ENCODE results near the gene LRRK1.
A peak's percentile ranks its signal among the peaks of the same experiment; 100 is the strongest.

LRRK1 gene

DNA sequence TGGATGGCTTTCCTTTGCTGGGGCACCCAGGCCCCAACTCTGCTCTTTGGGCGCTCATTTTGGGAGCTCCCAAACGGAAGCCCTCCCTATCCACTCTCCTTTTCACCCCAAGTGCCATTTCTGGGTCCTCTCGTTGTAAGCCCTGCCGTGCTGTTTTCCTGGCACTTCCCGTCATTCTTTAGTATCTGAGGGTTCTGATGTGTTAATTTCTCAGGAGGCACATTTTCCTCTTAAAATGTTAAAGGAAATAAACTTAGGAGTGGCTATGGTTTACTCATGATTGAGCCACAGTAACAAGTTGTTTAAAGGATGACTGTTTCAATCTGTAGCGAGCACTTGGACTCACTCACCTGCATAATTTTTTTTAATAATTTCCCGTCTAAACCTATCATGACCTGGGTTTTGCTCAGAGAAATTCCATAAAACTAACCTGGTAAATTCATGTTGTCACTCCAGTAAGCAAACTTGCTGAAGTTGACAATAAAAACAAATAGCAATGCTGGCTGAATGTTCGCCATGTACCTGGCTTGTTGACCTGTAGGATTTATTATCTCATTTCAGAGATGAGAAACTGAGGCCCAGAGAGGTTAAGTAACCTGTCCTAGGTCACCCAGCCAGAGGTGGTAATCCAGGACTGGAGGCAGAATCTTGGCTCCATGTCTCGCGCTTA, 29.0 kb upstream of the LRRK1 start:
- no peak for DNase-seq
- intact Hi-C loops (cut with DNase I): no loop called here

DNA sequence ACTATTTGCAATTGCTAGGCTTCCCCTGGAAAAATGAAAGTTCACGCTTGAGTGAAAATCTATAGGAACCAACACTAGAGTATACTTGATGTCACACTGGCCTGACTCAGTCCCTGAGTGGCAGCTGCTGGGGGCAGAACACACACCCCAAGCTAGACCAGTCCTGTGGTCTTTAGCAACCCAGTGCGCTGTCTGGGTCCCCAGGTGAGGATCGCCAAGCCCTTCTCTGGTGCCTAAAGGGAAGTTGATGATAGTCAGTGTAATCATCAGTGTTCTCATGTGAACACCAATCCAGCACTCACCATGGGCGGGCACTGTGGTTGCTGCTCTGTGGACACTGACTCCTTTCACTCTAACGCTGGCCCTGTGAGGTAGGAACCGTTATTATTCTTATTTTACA, 28.3 kb upstream of the LRRK1 start:
- intact Hi-C loops (cut with DNase I): no loop called here
- DNase-seq: no peak

DNA sequence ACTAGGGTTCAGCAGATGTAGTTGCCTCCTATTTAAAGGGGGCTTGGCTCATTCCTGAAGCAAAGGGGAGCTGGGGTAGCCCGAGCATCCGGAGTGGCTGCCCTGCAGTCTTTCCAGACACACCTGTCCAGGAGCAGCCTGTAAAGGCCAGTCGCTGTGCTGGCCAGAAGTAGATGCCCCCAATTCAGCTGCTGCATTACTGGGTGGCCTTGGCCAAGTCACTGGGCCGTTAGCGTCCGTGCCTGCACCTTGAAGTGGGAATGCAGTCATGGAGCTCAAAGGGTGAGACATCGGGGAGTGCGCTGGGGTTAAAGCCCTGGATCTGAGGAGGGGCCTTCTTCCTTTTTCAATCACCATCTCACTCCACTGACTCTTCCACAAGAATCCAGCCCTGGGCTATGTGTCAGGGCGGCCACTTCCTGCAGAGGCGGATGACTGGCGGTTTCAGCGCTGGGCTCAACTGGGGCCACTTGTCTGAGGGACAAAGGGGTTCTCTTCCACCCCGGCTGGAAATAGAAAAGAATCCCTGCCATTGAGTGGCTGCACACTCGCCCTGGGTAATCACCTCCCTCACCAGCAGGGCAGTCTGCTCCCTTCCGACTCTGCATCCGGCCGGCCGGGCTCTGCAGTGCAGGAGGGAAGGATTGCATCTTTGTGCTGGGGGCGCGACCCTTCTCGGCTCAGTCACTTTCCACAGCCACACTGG, 27.7 kb upstream of the LRRK1 start:
- DNase-seq: peak in 40 of 42 donors; percentile 8 to 77 (median 46)
- intact Hi-C loops (cut with DNase I): no loop called here

DNA sequence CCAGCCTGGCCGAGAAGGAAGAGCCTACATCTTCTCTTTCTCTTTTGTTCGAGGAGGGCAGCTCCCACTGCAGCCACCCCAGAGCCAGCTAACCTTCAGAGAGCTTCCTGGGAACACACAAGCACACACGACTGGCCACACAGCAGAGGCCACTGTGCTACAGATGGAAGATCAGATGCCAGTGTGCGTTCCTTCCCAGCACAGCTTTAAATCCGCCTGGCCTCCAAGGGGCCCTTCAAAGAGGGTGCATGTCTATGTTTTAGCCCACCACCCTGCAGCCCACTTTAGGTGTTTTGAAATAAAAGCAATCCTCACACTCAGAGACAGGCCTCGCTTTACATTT, 27.2 kb upstream of the LRRK1 start:
- intact Hi-C loops (cut with DNase I): no loop called here
- DNase-seq: no peak

DNA sequence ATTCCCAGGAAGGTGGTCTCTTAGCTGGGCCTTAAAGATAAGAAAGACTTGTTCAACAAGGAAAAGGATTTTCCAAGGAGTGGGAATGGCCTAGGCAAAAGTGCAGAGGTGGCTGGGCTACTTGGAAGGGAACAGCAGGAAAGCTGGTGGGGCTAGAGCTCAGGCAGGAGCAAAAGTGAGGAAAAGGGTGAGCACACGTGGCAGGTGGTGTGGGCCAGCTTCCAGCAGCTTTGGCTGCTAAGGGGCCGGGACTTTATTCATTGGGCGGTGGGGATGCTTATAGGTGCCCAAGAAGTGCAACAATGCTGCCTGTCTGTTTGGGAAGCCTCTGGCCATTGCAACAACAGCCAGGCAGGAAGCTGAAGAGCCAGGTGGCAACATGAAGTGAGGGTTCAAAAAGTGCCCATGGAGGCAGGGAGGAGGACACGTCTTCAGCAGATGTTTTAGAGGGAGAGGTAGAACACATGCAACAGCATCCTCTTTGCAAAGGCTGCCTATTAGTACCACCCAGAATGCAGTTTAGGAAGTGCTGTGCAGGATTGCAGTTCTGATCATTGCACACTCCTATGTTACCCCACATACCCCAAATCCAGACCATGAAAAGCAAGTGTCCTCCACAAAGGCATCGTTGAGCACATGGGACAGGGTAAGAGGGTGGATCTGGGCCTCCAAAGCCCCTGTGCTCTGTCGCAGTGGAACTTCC, 25.7 kb upstream of the LRRK1 start:
- intact Hi-C loops (cut with DNase I): no loop called here
- DNase-seq: no peak

DNA sequence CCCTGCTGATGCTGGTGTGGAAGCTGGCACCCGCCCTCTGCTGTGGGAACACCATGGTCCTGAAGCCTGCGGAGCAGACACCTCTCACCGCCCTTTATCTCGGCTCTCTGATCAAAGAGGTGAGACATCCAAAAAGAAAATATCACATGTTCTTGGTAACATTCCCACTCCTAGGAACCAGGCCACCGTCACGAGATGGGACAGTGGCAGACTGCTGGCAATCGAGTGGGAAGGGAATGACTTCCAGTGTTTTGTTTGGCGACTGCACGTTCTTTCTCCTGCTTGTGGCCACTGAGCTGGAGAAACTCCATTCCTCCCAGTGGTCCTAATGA, 25.2 kb upstream of the LRRK1 start:
- intact Hi-C loops (cut with DNase I): no loop called here
- DNase-seq: no peak

DNA sequence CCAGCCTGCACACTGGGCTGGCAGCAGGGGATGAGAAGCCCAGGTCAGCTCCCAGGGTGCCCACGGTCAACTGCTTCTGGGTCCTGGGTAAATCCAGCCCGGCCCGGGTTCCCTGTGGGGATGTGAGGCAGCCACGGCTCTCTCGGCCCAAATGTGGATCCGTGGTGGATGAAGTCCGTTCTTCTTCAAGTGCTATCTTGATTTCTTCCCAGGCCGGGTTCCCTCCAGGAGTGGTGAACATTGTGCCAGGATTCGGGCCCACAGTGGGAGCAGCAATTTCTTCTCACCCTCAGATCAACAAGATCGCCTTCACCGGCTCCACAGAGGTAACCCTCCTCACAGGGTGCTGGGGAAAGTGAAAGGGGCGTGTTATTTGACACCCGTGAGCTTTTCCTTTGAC, 23.4 kb upstream of the LRRK1 start:
- intact Hi-C loops (cut with DNase I): no loop called here
- DNase-seq: no peak

DNA sequence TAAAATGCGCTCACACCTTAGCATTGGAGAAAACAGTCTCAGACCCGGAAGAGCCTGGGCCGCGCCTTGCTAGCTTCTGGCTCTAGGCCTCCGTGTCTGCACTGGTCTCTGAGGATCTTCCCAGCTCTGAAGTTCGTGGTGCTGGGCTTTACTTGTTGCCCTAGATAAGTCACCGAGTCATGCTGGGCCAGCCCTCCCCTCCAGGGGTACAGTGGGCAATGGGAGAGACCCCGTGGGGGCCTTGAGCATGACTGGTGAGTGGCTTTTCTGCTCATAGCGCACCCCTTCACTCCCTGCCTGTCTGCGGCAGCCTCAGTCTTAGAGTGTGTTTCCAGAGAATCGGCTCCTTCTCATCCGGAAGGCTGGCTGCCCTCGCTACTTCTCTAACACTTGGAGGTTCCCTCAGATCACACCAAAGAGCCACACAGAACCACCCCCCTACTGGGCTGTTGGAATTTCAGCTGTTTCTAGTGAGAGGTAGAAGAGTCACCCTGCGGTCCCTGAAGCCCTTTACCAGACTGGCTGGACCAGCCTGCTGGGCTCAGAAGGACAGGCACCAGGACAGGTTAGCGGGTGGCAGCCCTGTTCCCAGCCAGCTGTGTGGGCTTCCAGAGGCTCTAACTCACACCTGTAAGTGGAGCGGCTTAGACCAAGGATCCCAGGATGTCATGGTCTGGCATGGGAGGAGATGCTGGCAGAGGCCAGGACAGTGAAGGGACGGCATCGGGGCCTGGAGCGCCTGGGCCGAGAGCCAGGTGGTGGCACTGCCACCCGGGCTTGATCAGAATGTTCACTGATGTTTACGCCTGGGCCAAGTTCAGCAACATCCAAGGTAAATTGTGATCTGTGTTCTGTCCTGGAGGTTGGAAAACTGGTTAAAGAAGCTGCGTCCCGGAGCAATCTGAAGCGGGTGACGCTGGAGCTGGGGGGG, 21.7 kb upstream of the LRRK1 start:
- intact Hi-C loops (cut with DNase I): no loop called here
- no peak for DNase-seq

DNA sequence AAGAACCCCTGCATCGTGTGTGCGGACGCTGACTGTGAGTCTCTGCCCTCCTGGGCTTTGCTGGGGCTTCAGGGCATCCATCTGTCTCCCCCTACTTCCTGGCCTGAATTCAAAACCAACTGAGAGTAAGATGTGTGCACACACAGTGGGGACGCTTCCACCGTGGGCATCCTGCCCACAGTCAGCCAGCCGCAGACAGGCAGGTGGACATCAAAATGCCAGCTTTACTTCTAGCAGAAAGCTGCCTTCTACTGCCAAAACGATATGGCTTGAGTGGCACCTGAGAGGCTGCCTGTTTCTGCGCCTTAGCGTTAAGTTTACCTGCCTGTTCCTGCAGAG, 21.0 kb upstream of the LRRK1 start:
- no peak for DNase-seq
- intact Hi-C loops (cut with DNase I): no loop called here

DNA sequence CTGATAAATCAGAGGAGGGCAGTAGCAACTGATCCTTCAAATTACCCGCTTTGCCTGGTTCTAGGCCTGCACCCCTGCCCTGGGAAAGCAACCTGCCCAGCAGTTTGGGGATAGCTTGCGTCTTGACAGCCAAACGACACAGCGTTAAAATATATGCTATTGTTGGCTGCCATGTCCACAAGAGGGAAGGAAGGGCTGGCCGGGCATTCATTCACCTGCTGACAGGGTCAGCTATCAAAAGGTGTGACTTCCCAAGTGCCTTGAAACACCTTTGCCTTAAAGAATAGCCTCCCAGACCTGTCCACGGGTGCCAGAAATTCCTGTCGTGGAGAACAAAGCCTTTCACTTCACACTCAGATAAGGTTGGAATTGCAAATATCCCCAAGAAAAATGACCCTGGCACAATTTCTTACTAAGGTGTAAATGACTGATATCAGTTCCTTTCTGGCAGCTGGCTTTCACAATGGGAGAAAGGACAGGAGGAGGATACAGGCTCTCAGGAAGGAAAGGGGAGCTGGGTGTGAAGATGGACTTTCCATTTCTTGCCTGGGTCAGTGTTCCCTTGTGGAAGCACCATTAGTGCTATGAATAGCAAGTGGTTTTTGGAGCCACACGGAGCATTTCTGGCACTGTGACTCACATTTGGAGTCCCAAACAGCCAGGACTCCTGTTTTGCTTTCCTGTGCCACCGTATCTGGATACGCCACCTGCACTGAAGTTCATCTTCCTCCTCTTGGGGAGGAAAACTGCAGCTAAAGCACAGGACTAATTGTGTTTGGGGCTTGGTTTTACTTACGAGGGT, 20.3 kb upstream of the LRRK1 start:
- intact Hi-C loops (cut with DNase I): no loop called here
- DNase-seq: no peak

DNA sequence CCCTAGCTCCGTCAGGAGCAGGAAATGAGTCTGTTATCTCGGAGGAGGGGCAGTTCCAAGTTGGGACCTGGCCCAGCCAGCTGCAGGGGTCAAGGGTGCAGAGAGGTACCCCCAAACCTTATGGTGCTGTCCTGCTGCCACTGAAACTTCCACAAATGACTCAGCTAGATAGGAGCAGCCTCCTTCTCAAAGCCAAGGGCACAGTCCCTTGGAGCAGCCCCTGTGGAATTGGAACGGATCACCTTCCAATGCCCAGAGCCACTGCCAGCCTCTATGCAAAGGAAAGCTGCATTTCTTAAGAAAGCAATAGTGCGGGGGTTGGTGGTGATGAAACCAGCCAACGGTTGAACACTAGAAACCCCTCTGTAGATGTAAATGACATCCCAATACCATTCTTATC, 19.6 kb upstream of the LRRK1 start:
- DNase-seq: no peak

DNA sequence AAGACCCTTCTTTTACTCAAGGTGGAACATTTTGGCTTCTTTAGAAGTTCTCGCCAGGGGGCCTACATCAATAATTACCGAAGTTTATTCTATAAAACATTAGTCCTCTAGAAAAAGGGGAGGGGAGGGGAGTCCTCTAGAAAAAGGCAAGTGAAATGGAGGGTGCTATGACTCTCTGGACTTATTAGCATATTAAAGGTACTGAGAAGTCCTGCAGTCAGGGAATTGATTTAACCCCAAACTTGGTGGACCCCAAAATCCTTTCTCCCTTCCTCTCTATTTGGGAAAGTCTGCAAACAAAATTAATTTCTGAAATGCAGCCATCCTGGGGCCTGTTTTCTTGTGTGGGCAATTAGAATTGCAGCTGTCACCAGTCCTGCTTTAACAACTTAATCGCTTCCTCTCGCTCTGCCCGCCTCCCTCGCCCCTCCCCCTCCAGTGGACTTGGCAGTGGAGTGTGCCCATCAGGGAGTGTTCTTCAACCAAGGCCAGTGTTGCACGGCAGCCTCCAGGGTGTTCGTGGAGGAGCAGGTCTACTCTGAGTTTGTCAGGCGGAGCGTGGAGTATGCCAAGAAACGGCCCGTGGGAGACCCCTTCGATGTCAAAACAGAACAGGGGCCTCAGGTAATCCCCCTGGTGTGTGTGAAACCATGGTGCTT, 18.9 kb upstream of the LRRK1 start:
- intact Hi-C loops (cut with DNase I): no loop called here
- DNase-seq: no peak

More for the DNA sequence above, 19.6 kb upstream of the LRRK1 start:
- intact Hi-C loops (cut with DNase I): no loop called here

DNA sequence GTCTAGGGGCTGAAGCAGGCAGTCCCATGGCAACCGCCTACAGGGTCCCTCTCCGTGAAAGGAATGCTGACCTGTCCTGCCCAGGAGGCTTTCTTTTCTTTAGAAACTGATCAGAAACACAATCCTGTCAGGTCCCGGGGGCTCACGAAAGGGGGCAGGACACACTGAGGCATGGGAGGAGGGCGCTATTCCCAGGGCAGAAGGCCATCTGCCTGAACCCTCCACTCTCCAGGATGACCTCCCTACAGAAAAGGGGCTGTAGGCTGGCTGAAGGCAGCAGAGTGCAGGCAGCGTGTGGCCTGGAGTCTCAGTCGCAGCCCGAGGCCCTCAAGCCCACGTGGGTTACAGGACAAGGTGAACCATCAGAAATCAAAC, 18.4 kb upstream of the LRRK1 start:
- intact Hi-C loops (cut with DNase I): no loop called here
- no peak for DNase-seq

DNA sequence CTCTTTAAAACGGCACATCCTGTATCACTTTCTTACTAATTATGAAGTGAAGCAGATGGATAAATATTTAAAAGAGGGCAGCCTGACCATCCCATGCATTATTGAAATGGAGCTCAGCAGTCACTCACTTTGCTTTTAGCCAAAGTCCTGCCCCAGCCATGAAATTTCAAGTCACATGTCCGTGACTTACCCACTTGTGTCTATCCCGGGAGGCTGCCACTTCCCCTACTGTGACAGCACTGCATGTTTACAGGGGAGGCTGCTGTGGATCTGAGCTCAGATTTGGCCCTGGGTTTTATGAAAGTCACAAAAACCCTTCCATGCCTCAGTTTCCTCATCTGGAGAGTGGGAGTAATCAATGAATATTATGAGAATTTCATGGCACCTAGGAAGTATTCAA, 17.9 kb upstream of the LRRK1 start:
- intact Hi-C loops (cut with DNase I): no loop called here
- no peak for DNase-seq

DNA sequence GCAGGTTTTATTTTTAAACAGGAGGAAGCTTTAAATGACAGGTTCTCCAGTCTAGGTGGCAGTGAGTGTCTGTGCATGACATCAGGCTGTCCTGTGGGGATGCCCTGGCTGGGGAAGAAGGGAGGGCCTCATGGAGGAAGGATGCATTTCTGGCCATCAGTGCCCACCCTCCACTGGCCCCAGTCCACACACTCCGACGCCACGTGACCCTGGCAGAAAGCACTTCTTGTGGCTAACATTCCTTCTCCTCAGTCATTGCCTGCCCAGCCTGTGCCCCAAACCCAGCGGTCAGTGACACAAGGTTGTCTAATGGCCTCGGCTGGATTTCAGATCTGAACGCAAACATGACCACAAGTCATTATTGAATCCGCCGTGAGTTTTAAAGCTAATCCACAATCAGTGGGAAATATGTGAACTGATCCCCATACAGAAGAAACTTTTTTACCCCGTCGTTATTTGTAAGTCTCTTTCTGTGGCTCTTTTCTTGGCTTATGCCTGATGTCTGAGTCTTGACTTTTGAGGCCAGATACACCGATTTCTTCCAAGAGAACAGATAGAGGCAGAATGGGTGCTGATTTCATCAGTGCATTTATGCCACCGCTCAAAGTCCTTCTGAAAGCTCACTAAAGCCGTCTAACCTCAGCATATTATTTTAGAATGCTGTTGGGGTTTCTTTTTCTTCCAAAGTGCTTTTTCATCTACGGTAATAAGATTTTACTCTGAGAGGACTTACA, 17.3 kb upstream of the LRRK1 start:
- intact Hi-C loops (cut with DNase I): no loop called here
- DNase-seq: no peak

DNA sequence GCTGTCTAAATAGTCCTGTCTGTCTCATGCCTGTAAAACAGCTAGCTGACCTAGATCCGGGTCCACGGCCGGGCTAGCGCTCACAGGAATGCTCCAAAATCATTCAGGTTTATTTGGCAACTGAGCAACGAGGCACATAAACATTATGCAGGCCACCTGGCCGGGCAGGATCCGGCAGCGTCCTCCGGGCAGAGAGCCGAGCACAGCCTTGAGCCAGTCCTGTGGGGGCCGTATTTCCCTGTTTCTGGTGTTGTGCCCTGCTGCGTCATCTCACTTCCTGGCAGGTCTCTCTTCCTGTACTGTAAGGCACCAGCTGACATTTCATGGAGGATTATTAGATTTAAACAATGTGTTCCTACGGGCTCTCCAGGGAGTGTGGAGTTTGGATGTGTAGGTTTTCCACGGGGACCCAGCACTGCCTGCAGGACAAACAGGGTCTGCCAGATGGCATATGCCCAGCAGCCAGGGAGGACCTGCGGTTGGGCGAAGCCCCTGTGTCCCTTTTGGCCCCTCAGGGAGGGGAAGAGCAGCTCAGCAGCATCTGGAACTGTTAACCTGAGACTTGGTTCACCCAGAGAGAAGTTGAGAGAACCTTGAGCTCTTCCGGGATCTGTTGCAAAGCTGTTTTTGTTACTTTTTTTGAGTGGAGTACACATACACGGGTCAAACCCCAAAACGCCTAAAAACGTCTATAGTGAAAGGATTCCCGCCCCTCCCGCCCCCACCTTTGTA, 16.6 kb upstream of the LRRK1 start:
- peak in 5 of 42 donors; percentile 25 to 58 (median 29) for DNase-seq
- intact Hi-C loops (cut with DNase I): no loop called here

DNA sequence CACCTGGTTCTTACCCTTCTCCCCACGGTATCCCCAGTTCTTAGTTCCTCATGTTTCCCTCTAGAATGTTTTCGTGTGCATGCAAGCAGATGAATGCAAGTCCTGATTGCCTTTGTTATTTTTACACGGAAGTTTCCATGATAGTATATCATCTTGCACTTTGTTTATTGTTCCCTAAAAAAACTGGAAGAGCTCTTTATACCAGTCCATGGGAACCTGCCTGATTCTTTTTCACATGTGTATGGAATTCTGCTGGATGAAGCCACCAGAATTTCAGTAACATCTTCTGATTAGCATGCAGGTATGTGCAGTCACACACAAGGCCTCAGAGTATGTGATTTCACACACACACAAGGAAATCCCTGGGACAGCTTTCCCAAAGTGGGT, 16.0 kb upstream of the LRRK1 start:
- intact Hi-C loops (cut with DNase I): no loop called here

More for the DNA sequence above, 16.0 kb upstream of the LRRK1 start:
- no peak for DNase-seq
